Measurements from ENCODE around the gene JSRP1. TPM values are rescaled to one million over a fixed set of nuclear protein-coding genes. Genes with fewer than 3 reads are reported as not detected.

Gene JSRP1
- total and polyA plus RNA-seq, 2 experiments from 2014 or later: 0.30 to 0.93 TPM

GRCh38 chr19:2270157-2270422 lies 13.9 kb upstream of the JSRP1 start:
- peak overlapping the region; percentile 99 for H3K4me2 ChIP-seq
- H3K79me2 ChIP-seq: peaks cover 51% of the 10 kb centered on the region
- peaks cover 53% of the 10 kb centered on the region for H4K20me1 ChIP-seq (ENCODE audit: insufficient read depth, poor library complexity, severe bottlenecking)

GRCh38 chr19:2269244-2270156 lies 13.3 kb upstream of the JSRP1 start:
- Histone ChIP-seq H3K27me3 (no peaks in the 10 kb centered on the region), H3K4me1 (ENCODE audit: insufficient read depth) (peaks cover 22% of the 10 kb centered on the region), H3K9me3 (ENCODE audit: low read depth) (no peaks in the 10 kb centered on the region), H3K27ac (peak overlapping the region; percentile 99), H4K20me1 (ENCODE audit: insufficient read depth, poor library complexity, severe bottlenecking) (peaks cover 50% of the 10 kb centered on the region), H3K79me2 (peaks cover 50% of the 10 kb centered on the region), H3K36me3 (replicated peaks; ENCODE audit: insufficient read depth, low read depth) (no peaks in the 10 kb centered on the region), H3K4me2 (peak overlapping the region; percentile 99), H3K4me3 (peak overlapping the region; percentile 96), H2AFZ (peak overlapping the region; percentile 79), H3K9me2 (replicated peaks; ENCODE audit: insufficient read depth) (no peaks in the 10 kb centered on the region)
- DNase-seq (ENCODE audit: low spot score): peak; percentile 98
- TF ChIP-seq CTCF (IDR thresholded peaks at IDR 0.05; ENCODE audit: poor library complexity) (peak; percentile 3), EZH2phosphoT487 (IDR thresholded peaks at IDR 0.05; ENCODE audit: low read depth, severe bottlenecking, unreplicated experiment) (no peak)
- 1% methylated on average over 71 of the region's 103 CpGs for WGBS (ENCODE audit: low lambda C conversion rate, missing lambda C conversion rate)

More at GRCh38 chr19:2270157-2270422, 13.9 kb upstream of the JSRP1 start:
- no peaks in the 10 kb centered on the region for H3K27me3 ChIP-seq
- TF ChIP-seq CTCF (IDR thresholded peaks at IDR 0.05; ENCODE audit: poor library complexity) (no peak), EZH2phosphoT487 (IDR thresholded peaks at IDR 0.05; ENCODE audit: low read depth, severe bottlenecking, unreplicated experiment) (no peak), EZH2 (IDR thresholded peaks at IDR 0.05; ENCODE audit: borderline replicate concordance) (no peak)
- H3K27ac ChIP-seq: peak overlapping the region; percentile 99
- no peaks in the 10 kb centered on the region for H3K9me2 ChIP-seq (replicated peaks; ENCODE audit: insufficient read depth)
- H3K4me1 ChIP-seq (ENCODE audit: insufficient read depth): peaks cover 22% of the 10 kb centered on the region
- peak; percentile 49 for DNase-seq (ENCODE audit: low spot score)
- H2AFZ ChIP-seq: no peak overlapping the region
- H3K36me3 ChIP-seq (replicated peaks; ENCODE audit: insufficient read depth, low read depth): no peaks in the 10 kb centered on the region
- H3K4me3 ChIP-seq: peak overlapping the region; percentile 96
- no peaks in the 10 kb centered on the region for H3K9me3 ChIP-seq (ENCODE audit: low read depth)
- 0% methylated on average over 2 of the region's 30 CpGs for WGBS (ENCODE audit: low lambda C conversion rate, missing lambda C conversion rate)

GRCh38 chr19:2268861-2269243 lies 12.6 kb upstream of the JSRP1 start:
- DNase-seq (ENCODE audit: low spot score): no peak
- H3K9me2 ChIP-seq (replicated peaks; ENCODE audit: insufficient read depth): no peaks in the 10 kb centered on the region
- H3K9me3 ChIP-seq (ENCODE audit: low read depth): no peaks in the 10 kb centered on the region
- H3K4me3 ChIP-seq: peak overlapping the region; percentile 44
- peaks cover 22% of the 10 kb centered on the region for H3K4me1 ChIP-seq (ENCODE audit: insufficient read depth)
- H3K4me2 ChIP-seq: peak overlapping the region; percentile 74
- H3K36me3 ChIP-seq (replicated peaks; ENCODE audit: insufficient read depth, low read depth): no peaks in the 10 kb centered on the region
- H4K20me1 ChIP-seq (ENCODE audit: insufficient read depth, poor library complexity, severe bottlenecking): peaks cover 43% of the 10 kb centered on the region
- H3K79me2 ChIP-seq: peaks cover 44% of the 10 kb centered on the region
- H2AFZ ChIP-seq: peak overlapping the region; percentile 79
- WGBS (ENCODE audit: low lambda C conversion rate, missing lambda C conversion rate): 3% methylated on average over 14 of the region's 19 CpGs
- H3K27ac ChIP-seq: peak overlapping the region; percentile 58
- no peak for TF ChIP-seq CTCF (IDR thresholded peaks at IDR 0.05; ENCODE audit: poor library complexity)
- TF ChIP-seq EZH2phosphoT487 (IDR thresholded peaks at IDR 0.05; ENCODE audit: low read depth, severe bottlenecking, unreplicated experiment): no peak
- no peak for TF ChIP-seq EZH2 (IDR thresholded peaks at IDR 0.05; ENCODE audit: borderline replicate concordance)
- no peaks in the 10 kb centered on the region for H3K27me3 ChIP-seq

All from hepatocyte (in vitro differentiated cells).